HG03196 (cell line): ENCODE measurements around the gene FER1L5.

Experiments used
- ATAC-seq: cut with Tn5 transposase; IDR thresholded peaks from one replicate; pipeline ENCODE4 v1.9.1; 2021; ENCODE audit not compliant: unreplicated experiment

The FER1L5 gene

GRCh38 chr2:96739076-96739632, 96.6 kb downstream of the FER1L5 start:
- no peak for ATAC-seq

DNA sequence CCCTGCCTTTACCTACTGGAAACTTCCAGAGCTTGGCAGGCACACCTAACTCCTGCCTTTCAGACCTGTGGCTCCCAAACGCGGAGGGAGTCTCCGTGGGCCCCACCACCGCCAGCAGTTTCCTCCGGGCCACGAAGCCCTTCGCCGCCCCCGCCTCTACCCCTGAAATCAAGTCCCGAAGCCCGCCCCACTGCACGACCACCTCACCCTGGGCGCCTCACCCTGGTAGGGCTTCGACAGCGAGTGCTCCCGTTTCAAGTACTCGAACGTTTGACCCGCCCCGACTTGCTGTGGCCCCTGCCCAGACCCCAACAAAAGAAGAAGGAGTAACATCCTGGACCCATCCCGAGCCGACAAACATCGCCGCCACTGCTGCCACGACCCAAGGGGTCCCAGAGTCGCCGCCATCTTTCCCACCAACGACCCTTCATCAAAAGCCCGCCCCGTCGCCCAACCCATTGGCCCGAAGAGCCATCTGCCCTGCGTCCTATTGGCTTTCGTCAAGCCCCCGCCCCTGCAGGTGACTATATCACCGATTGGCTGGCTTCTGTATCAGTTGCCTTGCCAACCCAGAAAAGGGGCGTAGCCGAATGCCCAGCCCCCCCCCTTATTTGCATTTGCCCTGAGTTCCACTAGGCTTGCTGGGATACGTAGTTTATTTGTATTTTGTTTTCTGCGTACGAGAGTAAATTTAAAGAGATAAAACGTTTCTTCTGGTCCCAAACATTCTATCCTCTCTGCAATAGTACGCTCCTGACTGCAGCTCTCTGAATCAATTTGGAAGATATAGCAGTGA, 97.3 kb downstream of the FER1L5 start, which contains the start of gene LMAN2L:
LMAN2L (minus strand) TSS at position 432 of the 796 bp plus-strand sequence; CDS start at position 408, 24 bp downstream.
- ATAC-seq: peak; percentile 98

- no peak for ATAC-seq
Observed at GRCh38 chr2:96747061-96747617, 104.6 kb downstream of the FER1L5 start.

DNA sequence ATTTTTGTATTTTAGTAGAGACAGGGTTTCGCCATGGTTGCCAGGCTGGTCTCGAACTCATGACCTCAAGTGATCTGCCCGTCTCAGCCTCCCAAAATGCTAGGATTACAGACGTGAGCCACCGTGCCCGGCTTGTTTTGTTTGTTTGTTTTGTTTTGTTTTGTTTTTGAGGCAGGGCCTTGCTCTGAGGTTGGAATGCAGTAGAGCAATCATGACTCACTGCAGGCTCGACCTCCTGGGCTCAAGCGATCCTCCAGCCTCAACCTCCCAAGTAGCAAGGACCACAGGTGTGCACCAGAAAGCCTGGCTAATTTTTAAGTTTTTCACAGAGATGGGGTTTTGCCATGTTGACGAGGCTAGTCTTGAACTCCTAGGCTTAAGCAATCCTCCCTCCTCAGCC, 109.2 kb downstream of the FER1L5 start:
- ATAC-seq: no peak

GRCh38 chr2:96753661-96754282, 111.2 kb downstream of the FER1L5 start:
- no peak for ATAC-seq

GRCh38 chr2:96754317-96754716, 111.8 kb downstream of the FER1L5 start:
- ATAC-seq: no peak
